Suppressor macrophage treated with lipopolysaccharide for 4 hours (primary cell): Measurements from ENCODE around the gene ELAVL3.
"Not testable (repeated sequence)": the region's sequence is repeated elsewhere in the genome, so short reads cannot be mapped to it uniquely, and the experiment has no call there.

Source experiments
- DNase-seq: peaks from one replicate; pipeline ENCODE4 v3.0.0-alpha.2; 2020

ELAVL3 gene

GRCh38 chr19:11458236-11458900 lies 22.5 kb downstream of the ELAVL3 start:
- no peak for DNase-seq

GRCh38 chr19:11457831-11458230 lies 23.0 kb downstream of the ELAVL3 start:
- no peak for DNase-seq

- no peak for DNase-seq
Measured at GRCh38 chr19:11457115-11457514, 23.7 kb downstream of the ELAVL3 start.

GRCh38 chr19:11456659-11457058 lies 24.2 kb downstream of the ELAVL3 start:
- no peak for DNase-seq

GRCh38 chr19:11455233-11455554 lies 25.7 kb downstream of the ELAVL3 start:
- not testable (repeated sequence) for DNase-seq

GRCh38 chr19:11453468-11454341 lies 27.1 kb downstream of the ELAVL3 start:
- no peak for DNase-seq

- no peak for DNase-seq
Measured at GRCh38 chr19:11452620-11453310, 28.1 kb downstream of the ELAVL3 start.

GRCh38 chr19:11451871-11452619 lies 28.8 kb downstream of the ELAVL3 start:
- DNase-seq, result no peak

GRCh38 chr19:11451327-11451870 lies 29.4 kb downstream of the ELAVL3 start:
- DNase-seq, result no peak

- DNase-seq, result no peak
Measured at GRCh38 chr19:11450570-11451326, 30.1 kb downstream of the ELAVL3 start.

- no peak for DNase-seq
Measured at GRCh38 chr19:11448923-11449554, 31.8 kb downstream of the ELAVL3 start.

GRCh38 chr19:11448410-11448809 lies 32.4 kb downstream of the ELAVL3 start:
- DNase-seq, result no peak

GRCh38 chr19:11447347-11448262 lies 33.2 kb downstream of the ELAVL3 start:
- no peak for DNase-seq

GRCh38 chr19:11446652-11447301 lies 34.1 kb downstream of the ELAVL3 start:
- DNase-seq, result peak; percentile 69

GRCh38 chr19:11446271-11446651 lies 34.6 kb downstream of the ELAVL3 start:
- DNase-seq, result no peak

- DNase-seq, result no peak
Measured at GRCh38 chr19:11445141-11445540, 35.7 kb downstream of the ELAVL3 start.

GRCh38 chr19:11444059-11444458 lies 36.8 kb downstream of the ELAVL3 start:
- DNase-seq, result no peak

- no peak for DNase-seq
Measured at GRCh38 chr19:11437955-11438354, 42.9 kb downstream of the ELAVL3 start.

- peak; percentile 26 for DNase-seq
Measured at GRCh38 chr19:11435833-11436313, 45.0 kb downstream of the ELAVL3 start.
